Parathyroid adenoma (tissue), 2 donors: Measurements from ENCODE around the gene PSMF1.

Experiments
- H2AFZ ChIP-seq: fragments of 300-600 bp; sonication (generic); one replicate; pipeline ENCODE4 v1.7.0; 2017; ENCODE audit warnings: antibody characterized with exemption, mild to moderate bottlenecking
- H3K27ac ChIP-seq: fragments of 300-600 bp; sonication (generic); one replicate; pipeline ENCODE4 v1.7.0; 2017
- H3K27me3 ChIP-seq: fragments of 300-600 bp; sonication (generic); one replicate; pipeline ENCODE4 v1.7.0; 2017; ENCODE audit warnings: low read length; ENCODE audit not compliant: control insufficient read depth, insufficient read depth
- H3K36me3 ChIP-seq: fragments of 300-600 bp; sonication (generic); one replicate; pipeline ENCODE4 v1.7.0; 2017; ENCODE audit warnings: low read length; ENCODE audit not compliant: control insufficient read depth, insufficient read depth
- H3K4me1 ChIP-seq: fragments of 300-600 bp; sonication (generic); one replicate; pipeline ENCODE4 v1.7.0; 2017; ENCODE audit warnings: control low read depth
- H3K4me2 ChIP-seq: fragments of 300-600 bp; sonication (generic); one replicate; pipeline ENCODE4 v1.7.0; 2017; ENCODE audit warnings: low read length
- H3K4me3 ChIP-seq: fragments of 300-600 bp; sonication (generic); one replicate; pipeline ENCODE4 v1.7.0; 2017; ENCODE audit warnings: low read depth, low read length
- H3K79me2 ChIP-seq: fragments of 300-600 bp; sonication (generic); one replicate; pipeline ENCODE4 v1.7.0; 2017; ENCODE audit warnings: control low read depth
- H3K9ac ChIP-seq: fragments of 300-600 bp; sonication (generic); one replicate; pipeline ENCODE4 v1.7.0; 2017; ENCODE audit warnings: mild to moderate bottlenecking
- H3K9me3 ChIP-seq: fragments of 300-600 bp; sonication (generic); one replicate; pipeline ENCODE4 v1.7.0; 2017; ENCODE audit warnings: low read length; ENCODE audit not compliant: control insufficient read depth
- TF ChIP-seq, protein P1 (sequence below): fragments of 300-600 bp; sonication (generic); IDR thresholded peaks from one replicate; pipeline ENCODE4 v1.7.0; 2017; ENCODE audit warnings: antibody characterized with exemption, mild to moderate bottlenecking
- donor health status: primary hyperparathyroidism.

The PSMF1 gene

DNA sequence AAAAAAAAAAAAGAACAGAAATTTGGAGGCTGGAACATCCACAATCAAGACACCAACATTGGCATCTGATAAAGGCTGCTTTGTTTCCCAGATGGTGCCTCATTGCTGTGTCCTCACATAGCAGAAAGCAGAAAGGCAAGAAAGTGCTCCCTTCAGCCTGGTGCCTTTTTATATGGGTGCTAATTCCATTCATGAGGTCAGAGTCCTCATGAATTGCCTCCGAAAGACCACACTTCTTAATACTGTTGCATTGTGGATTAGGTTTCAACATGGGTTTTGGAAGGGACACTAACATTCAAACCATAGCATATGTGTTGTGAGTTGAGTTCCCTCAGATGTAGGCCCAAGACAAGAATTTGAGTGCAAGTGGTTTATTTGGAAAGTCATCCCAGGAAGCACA lies 76.8 kb downstream of the PSMF1 start:
- Histone ChIP-seq H3K27ac (no peak overlapping the region), H3K79me2 (no peaks in the 10 kb centered on the region), H2AFZ (no peak overlapping the region), H3K4me3 (no peak overlapping the region), H3K4me1 (no peaks in the 10 kb centered on the region), H3K27me3 (no peaks in the 10 kb centered on the region), H3K36me3 (no peaks in the 10 kb centered on the region), H3K4me2 (no peak overlapping the region), H3K9ac (no peak overlapping the region), H3K9me3 (no peaks in the 10 kb centered on the region)
- TF ChIP-seq, protein P1, sequence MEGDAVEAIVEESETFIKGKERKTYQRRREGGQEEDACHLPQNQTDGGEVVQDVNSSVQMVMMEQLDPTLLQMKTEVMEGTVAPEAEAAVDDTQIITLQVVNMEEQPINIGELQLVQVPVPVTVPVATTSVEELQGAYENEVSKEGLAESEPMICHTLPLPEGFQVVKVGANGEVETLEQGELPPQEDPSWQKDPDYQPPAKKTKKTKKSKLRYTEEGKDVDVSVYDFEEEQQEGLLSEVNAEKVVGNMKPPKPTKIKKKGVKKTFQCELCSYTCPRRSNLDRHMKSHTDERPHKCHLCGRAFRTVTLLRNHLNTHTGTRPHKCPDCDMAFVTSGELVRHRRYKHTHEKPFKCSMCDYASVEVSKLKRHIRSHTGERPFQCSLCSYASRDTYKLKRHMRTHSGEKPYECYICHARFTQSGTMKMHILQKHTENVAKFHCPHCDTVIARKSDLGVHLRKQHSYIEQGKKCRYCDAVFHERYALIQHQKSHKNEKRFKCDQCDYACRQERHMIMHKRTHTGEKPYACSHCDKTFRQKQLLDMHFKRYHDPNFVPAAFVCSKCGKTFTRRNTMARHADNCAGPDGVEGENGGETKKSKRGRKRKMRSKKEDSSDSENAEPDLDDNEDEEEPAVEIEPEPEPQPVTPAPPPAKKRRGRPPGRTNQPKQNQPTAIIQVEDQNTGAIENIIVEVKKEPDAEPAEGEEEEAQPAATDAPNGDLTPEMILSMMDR, result no peak

DNA sequence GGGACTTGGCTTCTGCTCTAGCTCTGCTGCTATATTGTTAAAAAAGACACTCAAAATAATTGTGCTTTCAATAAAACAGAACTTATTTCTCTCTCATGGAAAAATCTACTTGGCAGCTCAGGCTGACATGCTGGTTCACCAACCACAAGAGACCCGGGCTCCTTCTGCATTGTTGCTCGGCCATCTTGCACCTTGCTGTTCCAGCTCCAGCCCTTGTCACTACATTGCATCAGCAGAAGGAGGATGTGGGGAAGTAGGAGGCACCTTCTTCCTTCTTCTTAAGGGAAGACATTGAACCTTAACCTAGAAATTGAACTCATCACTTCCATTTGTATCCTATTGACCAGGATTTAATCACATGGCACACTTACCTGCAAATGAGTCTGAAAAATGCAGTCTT lies 78.2 kb downstream of the PSMF1 start:
- TF ChIP-seq, protein P1, result no peak
- Histone ChIP-seq H3K4me2 (no peak overlapping the region), H2AFZ (no peak overlapping the region), H3K9me3 (no peaks in the 10 kb centered on the region), H3K9ac (no peak overlapping the region), H3K79me2 (no peaks in the 10 kb centered on the region), H3K4me1 (no peaks in the 10 kb centered on the region), H3K27ac (no peak overlapping the region), H3K4me3 (no peak overlapping the region), H3K27me3 (no peaks in the 10 kb centered on the region), H3K36me3 (no peaks in the 10 kb centered on the region)

DNA sequence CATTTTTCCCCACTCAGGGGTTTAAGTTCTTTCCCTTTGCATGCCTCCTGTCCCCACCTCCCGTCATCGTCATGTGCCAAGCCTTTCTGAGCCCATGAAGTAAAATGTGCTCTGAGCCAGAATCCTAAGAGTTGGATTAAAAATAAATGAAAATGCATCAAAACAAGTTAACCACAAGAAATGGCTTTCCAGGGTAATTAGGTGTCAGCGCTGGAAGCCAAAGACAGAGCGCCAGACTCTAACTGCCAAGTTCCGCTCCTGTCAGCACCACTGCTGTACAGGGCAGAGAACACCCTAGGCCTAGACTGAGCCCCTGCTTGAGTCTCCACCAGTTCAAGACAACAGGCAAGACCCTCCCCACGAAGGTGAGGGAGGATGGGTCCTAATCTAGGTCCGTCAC lies 79.4 kb downstream of the PSMF1 start:
- no peaks in the 10 kb centered on the region for H3K36me3 ChIP-seq
- H3K9ac ChIP-seq, result no peak overlapping the region
- H3K4me1 ChIP-seq, result no peaks in the 10 kb centered on the region
- H3K79me2 ChIP-seq, result no peaks in the 10 kb centered on the region
- H3K4me2 ChIP-seq, result no peak overlapping the region
- no peak overlapping the region for H2AFZ ChIP-seq
- TF ChIP-seq, protein P1, result no peak
- H3K27ac ChIP-seq, result no peak overlapping the region
- H3K4me3 ChIP-seq, result no peak overlapping the region
- H3K9me3 ChIP-seq, result no peaks in the 10 kb centered on the region
- no peaks in the 10 kb centered on the region for H3K27me3 ChIP-seq

DNA sequence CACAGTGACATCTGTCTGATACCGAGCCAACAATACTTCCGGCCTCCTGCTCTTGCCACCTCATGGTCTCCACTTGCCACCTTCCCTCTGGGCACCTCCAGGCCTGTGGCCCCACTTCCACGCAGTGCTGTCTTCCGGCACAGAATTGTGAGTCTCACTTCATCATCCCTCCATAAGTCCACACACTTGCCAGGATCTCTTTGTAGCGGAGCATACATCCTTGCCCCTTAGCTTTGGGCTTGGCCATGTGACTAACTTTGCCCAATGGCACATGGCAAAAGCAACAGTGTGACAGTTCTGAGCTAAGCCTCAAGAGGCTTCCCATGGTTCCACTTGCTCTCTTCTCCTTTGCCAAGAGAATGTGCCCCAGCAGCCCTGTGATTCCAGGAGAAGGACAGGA lies 80.3 kb downstream of the PSMF1 start:
- Histone ChIP-seq H3K27ac (no peak overlapping the region), H3K9me3 (no peaks in the 10 kb centered on the region)
- TF ChIP-seq, protein P1, result no peak

DNA sequence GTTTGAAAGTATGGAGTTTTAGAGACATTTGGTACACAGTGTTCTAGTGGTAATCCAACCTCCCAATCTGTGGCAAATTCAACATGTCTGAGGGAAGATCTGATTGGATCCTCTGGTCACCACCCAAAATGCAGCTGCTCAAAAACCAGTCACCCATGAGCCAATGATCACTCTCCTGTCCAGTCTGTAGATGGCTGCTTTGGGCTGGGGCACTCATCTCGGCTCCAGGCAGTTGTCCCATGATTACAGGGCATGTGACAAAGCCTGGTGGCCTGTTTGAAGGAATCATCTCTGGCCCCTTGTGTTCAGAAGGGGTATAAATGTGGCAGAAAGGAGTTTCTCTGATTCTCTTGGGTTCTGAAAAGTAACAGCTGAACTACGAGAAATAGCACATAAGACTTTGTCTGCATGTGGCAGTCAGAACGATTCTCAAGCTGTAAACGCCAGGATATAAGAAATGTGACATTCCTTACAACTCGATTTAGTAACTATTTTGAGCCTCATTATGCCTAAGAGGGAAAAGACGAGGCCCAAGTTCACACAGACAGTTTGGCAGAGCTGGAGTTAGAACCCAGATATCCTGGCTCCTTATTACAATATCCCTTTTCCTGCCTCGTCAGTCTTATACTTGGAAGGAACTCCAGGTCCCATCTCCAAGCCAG lies 80.9 kb downstream of the PSMF1 start:
- no peak overlapping the region for H3K4me2 ChIP-seq
- no peaks in the 10 kb centered on the region for H3K27me3 ChIP-seq
- H3K4me3 ChIP-seq, result no peak overlapping the region
- no peaks in the 10 kb centered on the region for H3K4me1 ChIP-seq
- no peak overlapping the region for H3K9ac ChIP-seq
- no peaks in the 10 kb centered on the region for H3K9me3 ChIP-seq
- H2AFZ ChIP-seq, result no peak overlapping the region
- no peaks in the 10 kb centered on the region for H3K79me2 ChIP-seq
- H3K36me3 ChIP-seq, result no peaks in the 10 kb centered on the region
- TF ChIP-seq, protein P1, result no peak
- no peak overlapping the region for H3K27ac ChIP-seq

More for the DNA sequence above, 80.3 kb downstream of the PSMF1 start:
- Histone ChIP-seq H3K27me3 (no peaks in the 10 kb centered on the region), H3K4me1 (no peaks in the 10 kb centered on the region), H3K9ac (no peak overlapping the region), H3K4me3 (no peak overlapping the region), H3K36me3 (no peaks in the 10 kb centered on the region), H3K4me2 (no peak overlapping the region), H3K79me2 (no peaks in the 10 kb centered on the region), H2AFZ (no peak overlapping the region)
